Endodermal cell (in vitro differentiated cells): ENCODE measurements around the gene KRTAP10-4. TPM values are rescaled to one million over a fixed set of nuclear protein-coding genes. Genes with fewer than 3 reads are reported as not detected.

ENCODE experiments used
- DNase-seq: peaks from one replicate; pipeline ENCODE4 v3.0.0-alpha.2; 2017
- H3K27ac ChIP-seq: 2 replicates; pipeline ENCODE4 v1.5.1; 2013; ENCODE audit warnings: mild to moderate bottlenecking, low read depth, low read length, moderate library complexity
- H3K27me3 ChIP-seq: 2 replicates; pipeline ENCODE4 v1.6.1; 2013; ENCODE audit warnings: mild to moderate bottlenecking, low read length, moderate library complexity; ENCODE audit not compliant: insufficient read depth, control insufficient read depth, poor library complexity, severe bottlenecking
- H3K36me3 ChIP-seq: 2 replicates; pipeline ENCODE4 v1.7.0; 2013; ENCODE audit warnings: mild to moderate bottlenecking, low read length, moderate library complexity; ENCODE audit not compliant: control insufficient read depth, insufficient read depth
- H3K4me1 ChIP-seq: one replicate; pipeline ENCODE4 v1.7.0; 2013; ENCODE audit warnings: low read length; ENCODE audit not compliant: control insufficient read depth, insufficient read depth
- H3K4me3 ChIP-seq: 2 replicates; pipeline ENCODE4 v1.5.1; 2013; ENCODE audit warnings: mild to moderate bottlenecking, low read length, moderate library complexity
- H3K9ac ChIP-seq: 2 replicates; pipeline ENCODE4 v1.6.1; 2013; ENCODE audit warnings: mild to moderate bottlenecking, low read length, moderate library complexity; ENCODE audit not compliant: poor library complexity, severe bottlenecking; ENCODE audit errors: extremely low read depth
- H3K9me3 ChIP-seq: 2 replicates; pipeline ENCODE4 v1.6.1; 2013; ENCODE audit warnings: mild to moderate bottlenecking, low read length, moderate library complexity; ENCODE audit not compliant: control insufficient read depth
- H3K27ac Mint-ChIP-seq: 2 replicates; pipeline ENCODE4 v1.8.0; 2020; ENCODE audit warnings: mixed read lengths
- H3K27me3 Mint-ChIP-seq: 2 replicates; pipeline ENCODE4 v1.8.0; 2021; ENCODE audit warnings: mild to moderate bottlenecking, mixed read lengths; ENCODE audit not compliant: insufficient read depth
- H3K36me3 Mint-ChIP-seq: 2 replicates; pipeline ENCODE4 v1.8.0; 2020; ENCODE audit warnings: low read depth, mixed read lengths
- H3K4me1 Mint-ChIP-seq: 2 replicates; pipeline ENCODE4 v1.8.0; 2020; ENCODE audit warnings: mixed read lengths
- H3K4me3 Mint-ChIP-seq: 2 replicates; pipeline ENCODE4 v1.8.0; 2020; ENCODE audit warnings: mild to moderate bottlenecking, moderate library complexity, mixed read lengths
- H3K9me3 Mint-ChIP-seq: 2 replicates; pipeline ENCODE4 v1.8.0; 2020; ENCODE audit warnings: mild to moderate bottlenecking, mixed read lengths
- WGBS, 2 experiments: methylation state at CpG; one replicate each; pipeline versions ENCODE4 v1.1.5 to v1.1.7; 2013; ENCODE audit warnings: missing lambda C conversion rate in 2 of 2, mixed read lengths in 1 of 2; ENCODE audit not compliant: insufficient coverage in 1 of 2, insufficient read length in 1 of 2; 5-methylcytosine and 5-hydroxymethylcytosine counted together
- total RNA-seq, 2 donors: library from RNA; stranded (reverse); fragmentation: NEBNext Ultra II Directional in 1 of 2; extraction: Animal tissue kit (Norgen Biotek cat#: 25700) in 1 of 2; gene quantifications; 2 replicates in 1 of 2; 3 replicates in 1 of 2; pipeline ENCODE4 v1.2.1, GENCODE V29; 2021
- TF ChIP-seq, protein P1 (sequence below): fragments of 200-600 bp; sonication (generic); conservative IDR thresholded peaks from 2 replicates; pipeline ENCODE4 v1.5.0; 2021; ENCODE audit warnings: antibody characterized with exemption, mild to moderate bottlenecking

KRTAP10-4 gene
- total RNA-seq, 2 donors from 2014 or later: not detected

DNA sequence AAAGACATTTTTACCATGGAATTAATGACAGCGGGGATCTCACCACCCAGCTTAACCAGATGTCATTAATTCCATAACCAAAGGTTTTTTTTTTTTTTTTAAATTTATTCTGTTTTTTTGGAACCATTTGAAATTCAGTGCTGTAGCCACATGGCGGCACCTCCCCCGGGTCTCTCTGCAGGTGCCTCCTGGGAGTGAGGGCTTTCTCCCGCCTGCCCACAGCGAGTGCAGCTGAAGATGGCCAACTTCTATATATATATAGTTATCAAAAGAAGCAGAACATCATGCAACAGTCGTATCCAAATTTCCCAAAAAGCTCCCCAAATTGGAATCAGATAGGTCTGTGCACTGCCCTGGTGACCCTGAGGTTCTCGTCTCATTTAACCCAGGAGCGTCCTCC, 41.9 kb downstream of the KRTAP10-4 start:
- Mint-ChIP-seq H3K4me1 (peaks cover 4% of the 10 kb centered on the region), H3K4me3 (no peak overlapping the region), H3K27ac (no peak overlapping the region), H3K9me3 (peaks cover 36% of the 10 kb centered on the region), H3K27me3 (peaks cover 2% of the 10 kb centered on the region), H3K36me3 (peaks cover 2% of the 10 kb centered on the region)
- H3K36me3 ChIP-seq: no peaks in the 10 kb centered on the region
- WGBS, 2 experiments: 92 to 100% methylated on average over 2 to 7 of the region's 8 CpGs
- no peak for DNase-seq
- H3K4me1 ChIP-seq: no peaks in the 10 kb centered on the region
- H3K9me3 ChIP-seq: peaks cover 28% of the 10 kb centered on the region
- TF ChIP-seq, protein P1, sequence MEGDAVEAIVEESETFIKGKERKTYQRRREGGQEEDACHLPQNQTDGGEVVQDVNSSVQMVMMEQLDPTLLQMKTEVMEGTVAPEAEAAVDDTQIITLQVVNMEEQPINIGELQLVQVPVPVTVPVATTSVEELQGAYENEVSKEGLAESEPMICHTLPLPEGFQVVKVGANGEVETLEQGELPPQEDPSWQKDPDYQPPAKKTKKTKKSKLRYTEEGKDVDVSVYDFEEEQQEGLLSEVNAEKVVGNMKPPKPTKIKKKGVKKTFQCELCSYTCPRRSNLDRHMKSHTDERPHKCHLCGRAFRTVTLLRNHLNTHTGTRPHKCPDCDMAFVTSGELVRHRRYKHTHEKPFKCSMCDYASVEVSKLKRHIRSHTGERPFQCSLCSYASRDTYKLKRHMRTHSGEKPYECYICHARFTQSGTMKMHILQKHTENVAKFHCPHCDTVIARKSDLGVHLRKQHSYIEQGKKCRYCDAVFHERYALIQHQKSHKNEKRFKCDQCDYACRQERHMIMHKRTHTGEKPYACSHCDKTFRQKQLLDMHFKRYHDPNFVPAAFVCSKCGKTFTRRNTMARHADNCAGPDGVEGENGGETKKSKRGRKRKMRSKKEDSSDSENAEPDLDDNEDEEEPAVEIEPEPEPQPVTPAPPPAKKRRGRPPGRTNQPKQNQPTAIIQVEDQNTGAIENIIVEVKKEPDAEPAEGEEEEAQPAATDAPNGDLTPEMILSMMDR: no peak
- H3K4me3 ChIP-seq: no peak overlapping the region
- H3K27ac ChIP-seq: no peak overlapping the region
- H3K27me3 ChIP-seq: no peaks in the 10 kb centered on the region
- H3K9ac ChIP-seq: no peak overlapping the region

DNA sequence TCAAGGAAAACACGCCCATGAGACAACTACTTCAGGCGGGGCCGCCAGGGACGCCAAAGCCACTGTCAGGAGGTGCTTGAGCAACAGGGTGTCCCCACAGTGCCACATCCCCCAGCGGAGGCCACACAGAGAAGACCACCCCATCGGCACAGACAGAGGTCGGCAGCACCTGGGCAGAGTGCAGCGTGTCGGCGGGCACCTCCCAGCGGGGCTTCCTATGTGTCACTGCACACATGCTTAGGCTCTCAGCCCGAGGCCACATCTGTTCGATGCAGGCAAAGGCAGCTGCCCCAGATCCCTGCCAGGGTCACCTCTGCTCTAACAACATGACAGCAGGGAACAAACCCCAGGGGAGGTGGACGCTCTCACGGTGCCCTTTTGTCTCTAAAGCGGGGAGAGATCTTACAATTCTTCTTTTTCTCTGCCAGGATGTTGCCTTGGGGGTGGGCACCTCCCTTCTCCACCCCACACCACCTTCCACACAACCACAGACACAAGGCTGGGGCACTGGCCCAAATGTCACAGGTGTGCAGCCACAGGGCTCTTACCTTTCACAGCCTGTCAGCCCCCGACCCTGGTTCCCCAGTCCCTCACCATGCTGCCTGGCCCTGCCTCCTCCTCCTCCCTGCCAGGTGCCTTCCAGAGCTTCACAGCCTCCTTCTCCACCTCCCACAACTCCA, 42.5 kb downstream of the KRTAP10-4 start:
- H3K9me3 ChIP-seq: peaks cover 28% of the 10 kb centered on the region
- no peak overlapping the region for H3K4me3 Mint-ChIP-seq
- TF ChIP-seq, protein P1: no peak
- DNase-seq: no peak
- H3K9ac ChIP-seq: no peak overlapping the region
- WGBS, 2 experiments: 86 to 95% methylated on average over 9 to 17 of the region's 17 CpGs
- peaks cover 36% of the 10 kb centered on the region for H3K9me3 Mint-ChIP-seq
- no peak overlapping the region for H3K4me3 ChIP-seq
- peaks cover 2% of the 10 kb centered on the region for H3K27me3 Mint-ChIP-seq
- no peaks in the 10 kb centered on the region for H3K4me1 ChIP-seq
- H3K36me3 Mint-ChIP-seq: no peaks in the 10 kb centered on the region
- no peak overlapping the region for H3K27ac ChIP-seq
- H3K4me1 Mint-ChIP-seq: peaks cover 4% of the 10 kb centered on the region
- H3K27ac Mint-ChIP-seq: no peak overlapping the region
- H3K27me3 ChIP-seq: no peaks in the 10 kb centered on the region
- H3K36me3 ChIP-seq: no peaks in the 10 kb centered on the region

DNA sequence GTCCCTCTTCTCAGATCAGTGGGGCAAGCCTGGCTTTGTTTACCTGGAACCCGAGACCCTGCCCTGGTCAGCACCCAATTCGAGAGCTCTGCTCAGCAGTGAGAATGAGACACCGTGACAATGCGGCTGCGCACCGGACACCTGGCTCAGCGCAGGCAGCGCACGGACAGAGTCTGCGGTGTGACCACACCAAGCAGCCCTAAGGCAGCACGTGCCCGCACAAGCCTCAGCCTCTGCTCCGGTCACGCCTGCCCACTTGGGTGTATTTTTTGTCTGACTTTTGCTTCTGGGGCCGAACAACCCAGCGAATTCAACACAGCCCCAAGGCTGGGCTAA, 43.0 kb downstream of the KRTAP10-4 start:
- 86 to 90% methylated on average over 16 of the region's 16 CpGs for WGBS, 2 experiments
- peaks cover 2% of the 10 kb centered on the region for H3K27me3 Mint-ChIP-seq
- peaks cover 31% of the 10 kb centered on the region for H3K9me3 Mint-ChIP-seq
- H3K4me3 Mint-ChIP-seq: no peak overlapping the region
- Histone ChIP-seq H3K36me3 (no peaks in the 10 kb centered on the region), H3K9me3 (peaks cover 25% of the 10 kb centered on the region), H3K9ac (no peak overlapping the region), H3K4me3 (no peak overlapping the region), H3K27ac (no peak overlapping the region), H3K27me3 (no peaks in the 10 kb centered on the region), H3K4me1 (no peaks in the 10 kb centered on the region)
- DNase-seq: no peak
- H3K36me3 Mint-ChIP-seq: no peaks in the 10 kb centered on the region
- TF ChIP-seq, protein P1: no peak
- no peak overlapping the region for H3K27ac Mint-ChIP-seq
- peaks cover 4% of the 10 kb centered on the region for H3K4me1 Mint-ChIP-seq
